Large intestine (tissue), 12 donors: ENCODE results near the gene GINS2. TPM values are rescaled to one million over a fixed set of nuclear protein-coding genes. Genes with fewer than 3 reads are reported as not detected.

Source experiments
- DNase-seq, 2 donors: peaks; one replicate each; pipeline versions ENCODE4 v3.0.0 to v3.0.0-alpha.2; 2013
- H3K27ac ChIP-seq: one replicate; pipeline ENCODE4 v1.5.1; 2013; ENCODE audit warnings: low read length
- H3K27me3 ChIP-seq: 2 replicates; pipeline ENCODE4 v1.6.1; 2013; ENCODE audit warnings: low read length; ENCODE audit not compliant: control insufficient read depth, insufficient read depth
- H3K36me3 ChIP-seq: 2 replicates; pipeline ENCODE4 v1.6.1; 2013; ENCODE audit warnings: low read length; ENCODE audit not compliant: control insufficient read depth, insufficient read depth
- H3K4me1 ChIP-seq: one replicate; pipeline ENCODE4 v1.6.1; 2013; ENCODE audit warnings: low read length; ENCODE audit not compliant: control insufficient read depth, insufficient read depth
- H3K4me3 ChIP-seq: one replicate; pipeline ENCODE4 v1.5.1; 2013; ENCODE audit warnings: low read length
- H3K9me3 ChIP-seq: one replicate; pipeline ENCODE4 v1.6.1; 2013; ENCODE audit warnings: mild to moderate bottlenecking, low read depth, low read length, moderate library complexity; ENCODE audit not compliant: control insufficient read depth
- WGBS: methylation state at CpG from one replicate; pipeline ENCODE4 v1.1.5; 2013; ENCODE audit warnings: low lambda C conversion rate; ENCODE audit not compliant: insufficient coverage; 5-methylcytosine and 5-hydroxymethylcytosine counted together
- long read RNA-seq, 11 donors: transcript quantifications; one replicate each; lab custom pipeline, GENCODE V29; 2026
- polyA plus RNA-seq: library from polyadenylated mRNA; unstranded; fragments of 120-200 nt; gene quantifications from one replicate; pipeline ENCODE4 v1.2.1, GENCODE V29; 2013

Gene GINS2
- polyA plus RNA-seq: 10.2 TPM
- long read RNA-seq, donor 1, transcript GINS2-201 (5 exons, 2,673 nt): major isoform, 6 of 6 reads
- long read RNA-seq, donor 1, partial matches to known transcripts: 0 of 6 reads
- long read RNA-seq, donor 1, other reads (novel, unspliced or antisense): 0 of 6 reads
- long read RNA-seq, donor 2, transcript GINS2-201 (5 exons, 2,673 nt): major isoform, 19 of 19 reads
- long read RNA-seq, donor 2, partial matches to known transcripts: 0 of 19 reads
- long read RNA-seq, donor 2, other reads (novel, unspliced or antisense): 0 of 19 reads
- long read RNA-seq, donor 3: 0 reads
- long read RNA-seq, donor 4, partial matches to known transcripts: 0 of 2 reads
- long read RNA-seq, donor 4, other reads (novel, unspliced or antisense): 0 of 2 reads
- long read RNA-seq, donor 5, transcript GINS2-201 (5 exons, 2,673 nt): major isoform, 8 of 8 reads
- long read RNA-seq, donor 5, partial matches to known transcripts: 0 of 8 reads
- long read RNA-seq, donor 5, other reads (novel, unspliced or antisense): 0 of 8 reads
- long read RNA-seq, donor 6, transcript GINS2-201 (5 exons, 2,673 nt): major isoform, 8 of 8 reads
- long read RNA-seq, donor 6, partial matches to known transcripts: 0 of 8 reads
- long read RNA-seq, donor 6, other reads (novel, unspliced or antisense): 0 of 8 reads
- long read RNA-seq, donor 7, transcript GINS2-201 (5 exons, 2,673 nt): major isoform, 6 of 6 reads
- long read RNA-seq, donor 7, partial matches to known transcripts: 0 of 6 reads
- long read RNA-seq, donor 7, other reads (novel, unspliced or antisense): 0 of 6 reads
- long read RNA-seq, donor 8, transcript GINS2-201 (5 exons, 2,673 nt): major isoform, 17 of 17 reads
- long read RNA-seq, donor 8, partial matches to known transcripts: 0 of 17 reads
- long read RNA-seq, donor 8, other reads (novel, unspliced or antisense): 0 of 17 reads
- long read RNA-seq, donor 9, transcript GINS2-201 (5 exons, 2,673 nt): major isoform, 8 of 8 reads
- long read RNA-seq, donor 9, partial matches to known transcripts: 0 of 8 reads
- long read RNA-seq, donor 9, other reads (novel, unspliced or antisense): 0 of 8 reads
- long read RNA-seq, donor 10, transcript GINS2-201 (5 exons, 2,673 nt): major isoform, 12 of 12 reads
- long read RNA-seq, donor 10, partial matches to known transcripts: 0 of 12 reads
- long read RNA-seq, donor 10, other reads (novel, unspliced or antisense): 0 of 12 reads
- long read RNA-seq, donor 11, transcript GINS2-201 (5 exons, 2,673 nt): major isoform, 13 of 13 reads
- long read RNA-seq, donor 11, partial matches to known transcripts: 0 of 13 reads
- long read RNA-seq, donor 11, other reads (novel, unspliced or antisense): 0 of 13 reads

- Histone ChIP-seq H3K4me3 (peak within 1 kb of the TSS; percentile 54), H3K36me3 (no peaks in the 10 kb centered on the region), H3K4me1 (peaks cover 17% of the 10 kb centered on the region), H3K27ac (no peak within 1 kb of the TSS), H3K27me3 (peaks cover 3% of the 10 kb centered on the region), H3K9me3 (peaks cover 6% of the 10 kb centered on the region)
- WGBS: no CpG with 5 or more reads among the region's 86 CpGs
- peak; percentile 90 to 93 for DNase-seq
Measured at GRCh38 chr16:85688586-85689284, at the start of gene GINS2. GINS2 (minus strand) TSS chr16:85688954; CDS start chr16:85688898, 56 bp downstream.

GRCh38 chr16:85736921-85737320 is 48.2 kb upstream of the GINS2 start:
- WGBS: 100% methylated on average over 1 of the region's 9 CpGs

GRCh38 chr16:85735946-85736345 is 47.2 kb upstream of the GINS2 start:
- DNase-seq: no peak
- Histone ChIP-seq H3K9me3 (no peaks in the 10 kb centered on the region), H3K27me3 (no peaks in the 10 kb centered on the region), H3K27ac (no peak overlapping the region), H3K4me3 (no peak overlapping the region), H3K4me1 (peaks cover 30% of the 10 kb centered on the region), H3K36me3 (no peaks in the 10 kb centered on the region)
- WGBS: no CpG with 5 or more reads among the region's 6 CpGs

More at GRCh38 chr16:85736921-85737320, 48.2 kb upstream of the GINS2 start:
- Histone ChIP-seq H3K9me3 (no peaks in the 10 kb centered on the region), H3K27ac (no peak overlapping the region), H3K36me3 (no peaks in the 10 kb centered on the region), H3K4me1 (peaks cover 25% of the 10 kb centered on the region), H3K4me3 (no peak overlapping the region), H3K27me3 (no peaks in the 10 kb centered on the region)
- DNase-seq: no peak

GRCh38 chr16:85735225-85735635 is 46.5 kb upstream of the GINS2 start:
- Histone ChIP-seq H3K4me1 (peaks cover 38% of the 10 kb centered on the region), H3K4me3 (no peak overlapping the region), H3K36me3 (no peaks in the 10 kb centered on the region), H3K9me3 (no peaks in the 10 kb centered on the region), H3K27me3 (no peaks in the 10 kb centered on the region), H3K27ac (no peak overlapping the region)
- WGBS: no CpG with 5 or more reads among the region's 14 CpGs
- no peak for DNase-seq

GRCh38 chr16:85734311-85735017 is 45.7 kb upstream of the GINS2 start:
- H3K4me1 ChIP-seq: peaks cover 45% of the 10 kb centered on the region
- WGBS: no CpG with 5 or more reads among the region's 10 CpGs
- peak overlapping the region; percentile 89 for H3K27ac ChIP-seq
- no peaks in the 10 kb centered on the region for H3K36me3 ChIP-seq
- H3K4me3 ChIP-seq: no peak overlapping the region
- no peaks in the 10 kb centered on the region for H3K9me3 ChIP-seq
- DNase-seq: peak in 1 of 2 donors; percentile 48
- no peaks in the 10 kb centered on the region for H3K27me3 ChIP-seq

- Histone ChIP-seq H3K27me3 (no peaks in the 10 kb centered on the region), H3K27ac (peak overlapping the region; percentile 89), H3K4me3 (no peak overlapping the region), H3K36me3 (no peaks in the 10 kb centered on the region), H3K4me1 (peaks cover 46% of the 10 kb centered on the region), H3K9me3 (no peaks in the 10 kb centered on the region)
- DNase-seq: no peak
- WGBS: no CpG with 5 or more reads among the region's 11 CpGs
Measured at GRCh38 chr16:85733839-85734170, 45.1 kb upstream of the GINS2 start.

GRCh38 chr16:85733155-85733838 is 44.5 kb upstream of the GINS2 start:
- peak; percentile 84 to 88 for DNase-seq
- Histone ChIP-seq H3K36me3 (no peaks in the 10 kb centered on the region), H3K27ac (peak overlapping the region; percentile 89), H3K27me3 (no peaks in the 10 kb centered on the region), H3K9me3 (no peaks in the 10 kb centered on the region), H3K4me1 (peaks cover 46% of the 10 kb centered on the region), H3K4me3 (no peak overlapping the region)
- WGBS: 80% methylated on average over 1 of the region's 13 CpGs

GRCh38 chr16:85731179-85731578 is 42.4 kb upstream of the GINS2 start:
- DNase-seq: peak in 1 of 2 donors; percentile 84

GRCh38 chr16:85730186-85730465 is 41.4 kb upstream of the GINS2 start:
- DNase-seq: no peak
- Histone ChIP-seq H3K9me3 (no peaks in the 10 kb centered on the region), H3K27me3 (no peaks in the 10 kb centered on the region), H3K36me3 (peaks cover 5% of the 10 kb centered on the region), H3K27ac (peak overlapping the region; percentile 66), H3K4me3 (no peak overlapping the region), H3K4me1 (peaks cover 49% of the 10 kb centered on the region)
- WGBS: no CpG with 5 or more reads among the region's 5 CpGs

More at GRCh38 chr16:85731179-85731578, 42.4 kb upstream of the GINS2 start:
- no peaks in the 10 kb centered on the region for H3K27me3 ChIP-seq
- no peaks in the 10 kb centered on the region for H3K9me3 ChIP-seq
- peaks cover 1% of the 10 kb centered on the region for H3K36me3 ChIP-seq
- peaks cover 46% of the 10 kb centered on the region for H3K4me1 ChIP-seq
- no CpG with 5 or more reads among the region's 5 CpGs for WGBS
- H3K27ac ChIP-seq: peak overlapping the region; percentile 66
- H3K4me3 ChIP-seq: no peak overlapping the region
